ENCODE measurements around the gene PCGF2.

GRCh38 chr17:38740044-38740443 lies 8.1 kb downstream of the PCGF2 start:
- TF ChIP-seq CTCF (IDR thresholded peaks at IDR 0.05) (no peak), POLR2A (IDR thresholded peaks at IDR 0.05) (no peak)
